Motor neuron (in vitro differentiated cells): ENCODE results near the gene TLR9. TPM values are rescaled to one million over a fixed set of nuclear protein-coding genes. Genes with fewer than 3 reads are reported as not detected.

Experiments
- ATAC-seq, 8 experiments: fragments of 200-7000 bp; cut with Tn5 transposase; replicated peaks in 6 of 8; 2 replicates each; pipeline ENCODE4 v1.8.0; 2021; ENCODE audit warnings: mild to moderate bottlenecking in 8 of 8, moderate library complexity in 8 of 8
- H3K27ac ChIP-seq, 2 donors: fragments of 250-450 bp; sonication (Bioruptor Pico); 2 replicates each; pipeline ENCODE4 v1.9.0; 2021; ENCODE audit warnings: antibody characterized with exemption in 2 of 2, mild to moderate bottlenecking in 2 of 2, moderate library complexity in 1 of 2
- H3K4me1 ChIP-seq, 2 donors: fragments of 250-450 bp; sonication (Bioruptor Pico); replicated peaks in 1 of 2; 2 replicates each; pipeline ENCODE4 v1.6.1; 2021; ENCODE audit warnings: antibody characterized with exemption in 2 of 2, mild to moderate bottlenecking in 2 of 2, moderate library complexity in 1 of 2
- H3K4me3 ChIP-seq, 5 donors: fragments of 250-450 bp; sonication (Bioruptor Pico); 2 replicates each; pipeline ENCODE4 v1.9.0; 2021; ENCODE audit warnings: antibody characterized with exemption in 5 of 5, mild to moderate bottlenecking in 5 of 5, moderate library complexity in 4 of 5
- WGBS, 10 experiments: fragments of 450-650 bp; shearing (Covaris generic); methylation state at CpG; one replicate each; pipeline ENCODE4 v1.0.0; 2022; 5-methylcytosine and 5-hydroxymethylcytosine counted together
- in situ Hi-C, 9 experiments: fragments of 400-800 bp; cut with MboI; loops; one replicate each; pipeline ENCODE4 v1.15.0; 2021; ENCODE audit warnings: low sequenced_read_pairs in 9 of 9, low pct_unique_long_range_greater_than_20kb in 2 of 9; ENCODE audit not compliant: unreplicated experiment in 9 of 9
- total RNA-seq, 8 experiments: library from RNA; unstranded; fragments of 300-600 nt; gene quantifications; 2 replicates each; pipeline versions ENCODE4 v1.2.3 to v1.2.4, GENCODE V29; 2022

TLR9 gene
- total RNA-seq, 8 experiments from 2014 or later, result 0.08 to 0.29 (median 0.17) TPM; not detected in 2

- Histone ChIP-seq H3K4me1 (peaks cover 9 to 10% of the 10 kb centered on the region in 2 donors), H3K4me3 (no peak overlapping the region), H3K27ac (no peak overlapping the region)
- WGBS, 10 experiments, result 79 to 100% (median 98%) methylated on average over 1 to 3 of the region's 4 CpGs; no CpG with 5 or more reads in 2 of the 10 experiments
- ATAC-seq, result no peak
- in situ Hi-C loops, result loop anchor here in 2 of 9 experiments (25.0 kb wide), 1 partner anchor 135 kb away; no protein-coding TSS in a partner anchor
Observed at GRCh38 chr3:52202384-52203077, 22.9 kb downstream of the TLR9 start.

DNA sequence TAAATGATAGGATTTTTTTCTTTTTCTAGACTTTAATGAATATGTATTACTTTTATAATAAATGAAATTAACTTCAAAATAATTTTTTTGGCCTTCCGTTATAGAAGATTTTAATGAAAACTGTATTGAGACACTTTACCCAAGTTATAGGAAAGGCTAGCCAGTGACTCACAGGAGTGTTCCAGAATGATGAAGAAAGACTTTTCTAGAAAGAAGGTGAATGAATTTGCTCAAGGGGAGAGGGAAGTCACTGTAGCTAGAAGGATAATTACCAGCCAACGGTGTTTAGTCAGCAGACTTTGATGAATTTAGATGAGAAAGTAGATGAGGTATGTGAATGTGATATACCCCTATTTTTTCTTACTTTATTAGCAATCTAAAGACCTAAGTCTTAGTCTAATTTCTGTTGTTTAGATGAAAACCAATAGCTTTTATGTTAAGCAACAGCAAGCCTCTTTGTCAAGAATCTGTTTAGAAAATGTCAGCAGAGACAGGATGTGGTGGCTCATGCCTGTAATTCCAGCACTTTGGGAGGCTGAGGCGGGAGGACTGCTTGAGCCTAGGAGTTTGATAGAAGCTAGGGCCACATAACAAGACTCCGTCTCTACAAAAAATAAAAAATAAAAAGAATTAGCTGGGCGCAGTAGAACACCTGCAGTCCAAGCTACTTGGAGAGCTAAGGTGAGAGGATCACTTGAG is 24.3 kb downstream of the TLR9 start:
- Histone ChIP-seq H3K27ac (no peak overlapping the region), H3K4me3 (no peak overlapping the region), H3K4me1 (peaks cover 13 to 14% of the 10 kb centered on the region in 2 donors)
- ATAC-seq, result no peak
- in situ Hi-C loops, result loop anchor here in 2 of 9 experiments (25.0 kb wide), 1 partner anchor 136 kb away; no protein-coding TSS in a partner anchor
- 75 to 98% (median 96%) methylated on average over 1 to 5 of the region's 5 CpGs for WGBS, 10 experiments

GRCh38 chr3:52198643-52199608 is 26.5 kb downstream of the TLR9 start:
- Histone ChIP-seq H3K4me1 (peaks cover 13 to 14% of the 10 kb centered on the region in 2 donors), H3K27ac (no peak overlapping the region), H3K4me3 (peak overlapping the region; percentile 79 to 100 (median 94))
- WGBS, 10 experiments, result 39 to 90% (median 60%) methylated on average over 2 to 11 of the region's 14 CpGs; no CpG with 5 or more reads in 2 of the 10 experiments
- in situ Hi-C loops, result no loop called here
- ATAC-seq, result no peak

- peaks cover 13 to 14% of the 10 kb centered on the region in 2 donors for H3K4me1 ChIP-seq
- H3K27ac ChIP-seq, result peak within 1 kb of the TSS; percentile 68 to 77
- in situ Hi-C loops, result no loop called here
- ATAC-seq, result peak; percentile 76 to 96 (median 95)
- peak within 1 kb of the TSS; percentile 79 to 100 (median 94) for H3K4me3 ChIP-seq
- WGBS, 10 experiments, result 0 to 6% (median 0%) methylated on average over 1 to 8 of the region's 71 CpGs; no CpG with 5 or more reads in 5 of the 10 experiments
Observed at GRCh38 chr3:52197842-52198625, 27.4 kb downstream of the TLR9 start, which contains the start of gene ALAS1. ALAS1 (plus strand) TSS chr3:52198160; CDS start chr3:52199242, 1,082 bp downstream.

- 20 to 75% (median 67%) methylated on average over 1 to 8 of the region's 10 CpGs; no CpG with 5 or more reads in 4 of the 10 experiments for WGBS, 10 experiments
- H3K27ac ChIP-seq, result peak overlapping the region; percentile 68 to 77
- in situ Hi-C loops, result no loop called here
- no peak for ATAC-seq
- H3K4me3 ChIP-seq, result peak overlapping the region; percentile 79 to 100 (median 94)
- H3K4me1 ChIP-seq, result peaks cover 13 to 14% of the 10 kb centered on the region in 2 donors
Observed at GRCh38 chr3:52197499-52197841, 28.0 kb downstream of the TLR9 start.

GRCh38 chr3:52196977-52197376 is 28.5 kb downstream of the TLR9 start:
- H3K27ac ChIP-seq, result no peak overlapping the region
- in situ Hi-C loops, result no loop called here
- H3K4me3 ChIP-seq, result no peak overlapping the region
- peaks cover 13 to 14% of the 10 kb centered on the region in 2 donors for H3K4me1 ChIP-seq
- ATAC-seq, result no peak
- WGBS, 10 experiments, result 43 to 100% (median 94%) methylated on average over 1 to 3 of the region's 3 CpGs; no CpG with 5 or more reads in 7 of the 10 experiments

- Histone ChIP-seq H3K4me3 (no peak overlapping the region), H3K4me1 (peaks cover 17 to 18% of the 10 kb centered on the region in 2 donors), H3K27ac (no peak overlapping the region)
- ATAC-seq, result peak in 2 of 8 experiments; percentile 13 to 32
- WGBS, 10 experiments, result 13 to 100% (median 89%) methylated on average over 1 to 6 of the region's 10 CpGs; no CpG with 5 or more reads in 3 of the 10 experiments
- in situ Hi-C loops, result no loop called here
Observed at GRCh38 chr3:52195823-52196331, 29.6 kb downstream of the TLR9 start.

DNA sequence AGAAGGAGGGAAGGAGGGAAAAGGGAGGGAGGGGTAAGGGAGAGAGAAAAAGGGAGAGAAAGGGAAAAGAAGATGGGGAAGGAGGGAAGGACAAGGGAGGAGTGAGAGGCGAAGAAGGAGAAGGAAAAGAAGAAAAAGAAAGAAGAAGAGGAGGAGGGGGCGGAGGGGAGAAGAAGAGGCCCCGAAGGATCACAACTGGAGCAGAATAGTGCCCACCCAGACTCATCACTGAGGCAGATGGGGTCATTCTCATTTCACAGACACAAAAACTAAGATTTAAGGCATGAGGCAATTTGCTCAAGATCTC is 30.2 kb downstream of the TLR9 start:
- no peak overlapping the region for H3K27ac ChIP-seq
- peaks cover 23 to 24% of the 10 kb centered on the region in 2 donors for H3K4me1 ChIP-seq
- H3K4me3 ChIP-seq, result no peak overlapping the region
- in situ Hi-C loops, result no loop called here
- no peak for ATAC-seq
- 66 to 93% (median 78%) methylated on average over 1 to 3 of the region's 3 CpGs; no CpG with 5 or more reads in 4 of the 10 experiments for WGBS, 10 experiments

- Histone ChIP-seq H3K4me1 (peaks cover 24 to 25% of the 10 kb centered on the region in 2 donors), H3K4me3 (no peak overlapping the region), H3K27ac (no peak overlapping the region)
- in situ Hi-C loops, result no loop called here
- no peak for ATAC-seq
- WGBS, 10 experiments, result 73 to 100% (median 91%) methylated on average over 1 to 3 of the region's 14 CpGs; no CpG with 5 or more reads in 6 of the 10 experiments
Observed at GRCh38 chr3:52194485-52195290, 30.8 kb downstream of the TLR9 start.

- in situ Hi-C loops, result no loop called here
- no peak for ATAC-seq
- WGBS, 10 experiments, result 56 to 93% (median 86%) methylated on average over 2 to 13 of the region's 18 CpGs; no CpG with 5 or more reads in 6 of the 10 experiments
- Histone ChIP-seq H3K4me3 (no peak overlapping the region), H3K4me1 (peaks cover 16 to 18% of the 10 kb centered on the region in 2 donors), H3K27ac (no peak overlapping the region)
Observed at GRCh38 chr3:52193065-52193464, 32.4 kb downstream of the TLR9 start.

- in situ Hi-C loops, result no loop called here
- no peak for ATAC-seq
- H3K4me3 ChIP-seq, result no peak overlapping the region
- peaks cover 10 to 12% of the 10 kb centered on the region in 2 donors for H3K4me1 ChIP-seq
- WGBS, 10 experiments, result 57 to 100% (median 80%) methylated on average over 1 to 3 of the region's 4 CpGs; no CpG with 5 or more reads in 3 of the 10 experiments
- H3K27ac ChIP-seq, result no peak overlapping the region
Observed at GRCh38 chr3:52191663-52192062, 33.8 kb downstream of the TLR9 start.
